Tibial artery (tissue), 4 donors: ENCODE data around the gene MAPK8IP2.
"Not testable (repeated sequence)": the region's sequence is repeated elsewhere in the genome, so short reads cannot be mapped to it uniquely, and the experiment has no call there.

Source experiments
- DNase-seq, 2 donors: peaks; one replicate each; pipeline ENCODE4 v3.0.0-alpha.2; 2019
- H3K27ac ChIP-seq, 2 donors: fragments of 200-600 bp; sonication (generic) in 1 of 2; 1 replicate in 1 of 2; 2 replicates in 1 of 2; pipeline ENCODE4 v1.5.1; 2018 to 2019; ENCODE audit warnings: mild to moderate bottlenecking in 1 of 2
- H3K27me3 ChIP-seq, 2 donors: fragments of 200-600 bp; sonication (generic) in 1 of 2; one replicate each; pipeline versions ENCODE4 v1.5.1 to v1.6.0; 2016 to 2019
- H3K36me3 ChIP-seq, 3 donors: fragments of 200-600 bp; sonication (generic) in 2 of 3; one replicate each; pipeline ENCODE4 v1.5.1; 2016 to 2019; ENCODE audit warnings: mild to moderate bottlenecking in 2 of 3
- H3K4me1 ChIP-seq, 4 donors: fragments of 200-600 bp; sonication (generic) in 2 of 4; 1 replicate in 3 of 4; 2 replicates in 1 of 4; pipeline ENCODE4 v1.5.1; 2016 to 2019
- H3K4me3 ChIP-seq, 2 donors: fragments of 200-600 bp; sonication (generic) in 1 of 2; 1 replicate in 1 of 2; 2 replicates in 1 of 2; pipeline ENCODE4 v1.5.1; 2018 to 2019; ENCODE audit warnings: mild to moderate bottlenecking in 2 of 2
- H3K9me3 ChIP-seq, 3 donors: fragments of 200-600 bp; sonication (generic) in 1 of 3; one replicate each; pipeline ENCODE4 v1.5.1; 2016 to 2019
- intact Hi-C: fragments of 100-400 bp; cut with DNase I; formaldehyde crosslinking; loops from one replicate; pipeline ENCODE4 v1.15.0; 2023; ENCODE audit warnings: low total_unique reads
- TF ChIP-seq, protein P1 (sequence below), 2 experiments: fragments of 200-600 bp in 1 of 2; fragments of 450-650 bp in 1 of 2; IDR thresholded peaks; one replicate each; pipeline ENCODE4 v1.5.1; 2017 to 2019; ENCODE audit warnings: antibody characterized with exemption in 2 of 2, mild to moderate bottlenecking in 1 of 2, moderate library complexity in 1 of 2

MAPK8IP2 gene

DNA sequence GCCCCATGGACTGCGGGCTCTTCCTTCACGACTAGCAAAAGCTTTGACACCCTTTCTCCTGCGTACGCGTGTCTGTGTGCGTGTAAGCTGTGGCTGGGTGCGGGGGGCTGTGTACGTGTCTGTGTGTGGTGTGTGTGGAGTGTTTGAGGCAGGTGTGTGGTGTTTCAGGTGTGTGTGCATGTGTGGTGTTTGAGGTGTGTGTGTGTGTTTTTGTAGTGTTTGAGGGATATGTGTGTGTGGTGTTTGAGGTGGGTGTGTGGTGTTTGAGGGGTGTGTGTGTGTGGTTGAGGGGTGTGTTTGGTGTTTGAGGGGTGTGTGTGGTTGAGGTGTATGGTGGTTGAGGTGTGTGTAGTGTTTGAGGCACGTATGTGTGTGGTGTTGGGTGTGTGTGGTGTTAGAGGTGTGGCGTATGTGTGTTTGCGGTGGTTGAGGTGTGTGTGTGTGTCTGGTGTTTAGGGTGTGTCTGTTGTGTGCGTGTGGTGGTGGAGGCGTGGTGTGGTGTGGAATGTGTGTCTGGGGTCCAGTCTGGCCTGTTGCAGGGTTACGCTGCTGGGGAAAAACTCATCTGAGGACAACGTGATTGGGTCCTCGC lies 28.0 kb downstream of the MAPK8IP2 start:
- DNase-seq: no peak
- peaks cover 0 to 18% (median 16%) of the 10 kb centered on the region in 4 donors for H3K4me1 ChIP-seq
- peaks cover 0 to 16% (median 0%) of the 10 kb centered on the region in 3 donors for H3K36me3 ChIP-seq
- H3K27ac ChIP-seq: peak overlapping the region; percentile 66 to 72
- H3K9me3 ChIP-seq: no peaks in the 10 kb centered on the region
- TF ChIP-seq, protein P1, sequence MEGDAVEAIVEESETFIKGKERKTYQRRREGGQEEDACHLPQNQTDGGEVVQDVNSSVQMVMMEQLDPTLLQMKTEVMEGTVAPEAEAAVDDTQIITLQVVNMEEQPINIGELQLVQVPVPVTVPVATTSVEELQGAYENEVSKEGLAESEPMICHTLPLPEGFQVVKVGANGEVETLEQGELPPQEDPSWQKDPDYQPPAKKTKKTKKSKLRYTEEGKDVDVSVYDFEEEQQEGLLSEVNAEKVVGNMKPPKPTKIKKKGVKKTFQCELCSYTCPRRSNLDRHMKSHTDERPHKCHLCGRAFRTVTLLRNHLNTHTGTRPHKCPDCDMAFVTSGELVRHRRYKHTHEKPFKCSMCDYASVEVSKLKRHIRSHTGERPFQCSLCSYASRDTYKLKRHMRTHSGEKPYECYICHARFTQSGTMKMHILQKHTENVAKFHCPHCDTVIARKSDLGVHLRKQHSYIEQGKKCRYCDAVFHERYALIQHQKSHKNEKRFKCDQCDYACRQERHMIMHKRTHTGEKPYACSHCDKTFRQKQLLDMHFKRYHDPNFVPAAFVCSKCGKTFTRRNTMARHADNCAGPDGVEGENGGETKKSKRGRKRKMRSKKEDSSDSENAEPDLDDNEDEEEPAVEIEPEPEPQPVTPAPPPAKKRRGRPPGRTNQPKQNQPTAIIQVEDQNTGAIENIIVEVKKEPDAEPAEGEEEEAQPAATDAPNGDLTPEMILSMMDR (IDR thresholded peaks at IDR 0.05): no peak
- no peaks in the 10 kb centered on the region for H3K27me3 ChIP-seq
- peak overlapping the region; percentile 62 to 81 for H3K4me3 ChIP-seq
- intact Hi-C loops: loop anchor here (2.0 kb wide), 1 partner anchor 48 kb away; no protein-coding TSS in a partner anchor

DNA sequence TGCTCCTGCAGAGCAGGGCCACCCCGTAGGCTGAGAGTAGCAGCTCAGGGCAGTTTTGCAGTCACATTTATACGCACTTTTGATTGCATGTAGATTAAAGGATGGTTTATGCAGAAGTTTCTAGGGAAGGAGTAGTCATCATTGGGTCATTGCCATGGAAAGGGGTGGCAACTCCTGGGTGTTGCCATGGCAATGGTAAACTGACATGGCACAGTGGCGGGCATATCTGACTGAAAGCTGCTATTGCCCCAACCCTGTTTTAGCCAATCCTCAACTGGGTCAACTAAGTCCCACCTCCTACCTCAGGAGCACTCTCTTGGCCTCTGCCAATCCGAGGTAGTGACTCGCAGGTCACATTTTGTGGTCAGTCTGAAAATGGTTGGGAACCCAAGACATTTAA lies 29.8 kb downstream of the MAPK8IP2 start:
- DNase-seq: no peak
- intact Hi-C loops: no loop called here
- Histone ChIP-seq H3K9me3 (no peaks in the 10 kb centered on the region), H3K36me3 (peaks cover 0 to 11% (median 0%) of the 10 kb centered on the region in 3 donors), H3K4me1 (peaks cover 0 to 18% (median 16%) of the 10 kb centered on the region in 4 donors), H3K4me3 (no peak overlapping the region), H3K27me3 (peaks cover 0 to 2% of the 10 kb centered on the region in 2 donors), H3K27ac (no peak overlapping the region)
- TF ChIP-seq, protein P1 (IDR thresholded peaks at IDR 0.05): no peak

DNA sequence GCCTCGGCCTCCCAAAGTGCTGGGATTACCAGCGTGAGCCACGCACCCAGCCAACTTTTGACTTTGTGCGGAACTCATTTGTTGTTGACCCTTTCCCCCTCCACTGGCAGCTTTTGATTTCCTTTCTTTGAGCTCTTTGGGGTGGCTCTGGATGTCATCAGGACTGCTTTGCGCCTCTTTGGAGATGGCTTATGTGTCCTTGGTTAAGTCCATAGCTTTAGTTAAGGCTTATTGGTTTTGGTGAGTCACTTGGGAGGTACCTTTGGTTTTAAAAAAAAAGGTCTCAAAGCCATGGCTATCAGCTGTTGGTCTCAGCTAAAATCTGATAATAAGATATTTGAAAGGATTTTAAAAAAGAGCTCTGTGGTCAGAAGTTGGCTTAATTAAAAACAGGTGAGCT lies 32.5 kb downstream of the MAPK8IP2 start:
- no peak for DNase-seq
- Histone ChIP-seq H3K27me3 (peaks cover 0 to 6% of the 10 kb centered on the region in 2 donors), H3K9me3 (no peaks in the 10 kb centered on the region), H3K4me3 (no peak overlapping the region), H3K36me3 (no peaks in the 10 kb centered on the region), H3K27ac (no peak overlapping the region), H3K4me1 (peaks cover 0 to 9% (median 8%) of the 10 kb centered on the region in 4 donors)
- intact Hi-C loops: no loop called here
- TF ChIP-seq, protein P1 (IDR thresholded peaks at IDR 0.05): no peak

DNA sequence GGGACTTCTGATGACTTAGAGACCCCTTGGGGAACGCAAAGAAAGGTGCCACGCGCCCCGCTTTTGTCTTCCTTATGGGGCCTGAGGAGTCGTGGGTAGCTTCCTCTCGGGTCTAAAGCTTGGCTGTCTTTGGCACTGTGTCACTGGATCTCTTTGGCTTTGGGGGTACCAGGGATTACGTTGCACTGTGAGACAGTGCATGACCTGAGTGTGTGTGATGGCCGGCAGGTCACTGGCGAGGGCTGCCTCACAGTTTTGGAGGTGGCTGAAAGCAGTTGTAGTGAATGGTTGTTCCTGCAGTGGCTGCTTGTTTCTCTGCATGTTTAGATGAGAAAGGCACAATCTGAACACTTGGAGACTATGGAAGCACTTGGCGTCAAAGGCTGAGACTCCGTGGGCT lies 33.2 kb downstream of the MAPK8IP2 start:
- intact Hi-C loops: no loop called here
- Histone ChIP-seq H3K4me3 (no peak overlapping the region), H3K36me3 (no peaks in the 10 kb centered on the region), H3K9me3 (no peaks in the 10 kb centered on the region), H3K27me3 (peaks cover 0 to 6% of the 10 kb centered on the region in 2 donors), H3K4me1 (peaks cover 0 to 3% (median 3%) of the 10 kb centered on the region in 4 donors), H3K27ac (no peak overlapping the region)
- DNase-seq: no peak
- TF ChIP-seq, protein P1 (IDR thresholded peaks at IDR 0.05): no peak

DNA sequence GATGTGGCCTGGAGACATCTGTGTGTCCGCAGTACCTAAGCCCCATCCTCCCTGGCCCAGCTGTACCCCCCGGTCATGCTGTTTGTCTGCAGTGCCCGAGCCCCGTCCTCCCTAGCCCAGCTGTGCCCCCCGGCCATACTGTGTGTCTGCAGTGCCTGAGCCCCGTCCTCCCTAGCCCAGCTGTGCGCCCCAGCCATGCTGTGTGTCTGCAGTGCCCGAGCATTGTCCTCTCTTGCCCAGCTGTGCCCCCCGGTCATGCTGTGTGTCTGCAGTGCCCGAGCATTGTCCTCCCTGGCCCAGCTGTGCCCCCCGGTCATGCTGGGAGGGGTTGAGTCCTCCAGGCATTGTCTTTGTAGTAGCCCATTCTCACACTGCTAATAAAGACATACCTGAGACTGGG lies 35.0 kb downstream of the MAPK8IP2 start:
- no peak for DNase-seq
- H3K4me3 ChIP-seq: no peak overlapping the region
- intact Hi-C loops: no loop called here
- TF ChIP-seq, protein P1 (IDR thresholded peaks at IDR 0.05): no peak
- H3K27me3 ChIP-seq: peaks cover 0 to 6% of the 10 kb centered on the region in 2 donors
- no peaks in the 10 kb centered on the region for H3K36me3 ChIP-seq
- no peaks in the 10 kb centered on the region for H3K9me3 ChIP-seq
- no peak overlapping the region for H3K27ac ChIP-seq
- H3K4me1 ChIP-seq: no peaks in the 10 kb centered on the region

DNA sequence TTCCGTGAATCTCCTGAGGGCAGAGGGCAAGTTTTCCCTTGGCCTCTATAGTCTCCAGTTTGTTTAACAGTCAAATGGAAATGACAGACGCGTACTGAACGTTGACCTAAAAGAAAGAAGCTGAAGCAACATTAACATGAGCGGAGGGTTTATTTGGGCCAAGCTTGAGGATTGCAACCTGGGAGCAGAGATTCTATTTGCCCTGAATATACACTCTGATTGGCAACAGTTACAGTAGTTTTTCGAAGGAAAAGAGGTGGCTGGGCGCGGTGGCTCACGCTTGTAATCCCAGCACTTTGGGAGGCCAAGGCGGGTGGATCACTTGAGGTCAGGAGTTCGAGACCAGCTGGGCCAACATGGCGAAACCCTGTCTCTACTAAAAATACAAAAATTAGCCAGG lies 39.7 kb downstream of the MAPK8IP2 start:
- H3K4me1 ChIP-seq, H3K4me3 ChIP-seq, intact Hi-C loops, H3K27ac ChIP-seq, DNase-seq, H3K36me3 ChIP-seq, H3K9me3 ChIP-seq: not testable (repeated sequence)
- peaks cover 0 to 48% of the 10 kb centered on the region in 2 donors for H3K27me3 ChIP-seq
